ENCODE measurements around the gene VKORC1. TPM values are rescaled to one million over a fixed set of nuclear protein-coding genes. Genes with fewer than 3 reads are reported as not detected.

Gene VKORC1
- polyA plus RNA-seq, 3 donors: 59.2 to 113 (median 91.2) TPM

GRCh38 chr16:31077592-31078396 lies 16.8 kb downstream of the VKORC1 start:
- 94% methylated on average over 30 of the region's 30 CpGs for WGBS (ENCODE audit: insufficient coverage)
- Histone ChIP-seq H2AFZ (ENCODE audit: insufficient read depth, low read depth, low read length, poor library complexity, severe bottlenecking) (no peak overlapping the region), H3K4me1 (ENCODE audit: control insufficient read depth in 1 of 2, insufficient read depth in 2 of 2, low read length in 2 of 2) (peaks cover 23 to 39% of the 10 kb centered on the region in 2 donors), H3K4me2 (replicated peaks; ENCODE audit: extremely low read depth, low read length, poor library complexity, severe bottlenecking) (no peak overlapping the region), H3K9me3 (replicated peaks in 1 of 2; ENCODE audit: control insufficient read depth in 1 of 2, insufficient read depth in 1 of 2, low read length in 2 of 2) (no peaks in the 10 kb centered on the region), H4K20me1 (ENCODE audit: insufficient read depth, low read length) (peaks cover 80% of the 10 kb centered on the region), H3K36me3 (replicated peaks in 1 of 2; ENCODE audit: control insufficient read depth in 1 of 2, insufficient read depth in 2 of 2, low read length in 2 of 2) (peaks cover 57 to 66% of the 10 kb centered on the region in 2 donors), H3K4me3 (replicated peaks in 1 of 3; ENCODE audit: low read depth in 2 of 3, low read length in 3 of 3) (no peak overlapping the region), H3K9ac (ENCODE audit: insufficient read depth, low read length, poor library complexity, severe bottlenecking) (no peak overlapping the region), H3K27me3 (ENCODE audit: control insufficient read depth in 2 of 2, insufficient read depth in 2 of 2, low read length in 2 of 2) (no peaks in the 10 kb centered on the region), H3K79me2 (ENCODE audit: insufficient read depth, low read length) (peaks cover 89% of the 10 kb centered on the region), H3K27ac (ENCODE audit: low read depth in 1 of 2, low read length in 2 of 2) (peak overlapping the region in 1 of 2 donors; percentile 13)
- peaks cover 37% of the 10 kb centered on the region for H3K4me1 Mint-ChIP-seq
- no peak for DNase-seq
- intact Hi-C loops (cut with micrococcal nuclease): no loop called here
- H3K27me3 Mint-ChIP-seq (ENCODE audit: low read depth in 3 of 3): peaks cover 0 to 5% (median 1%) of the 10 kb centered on the region in 3 donors
- TF ChIP-seq, protein P1, sequence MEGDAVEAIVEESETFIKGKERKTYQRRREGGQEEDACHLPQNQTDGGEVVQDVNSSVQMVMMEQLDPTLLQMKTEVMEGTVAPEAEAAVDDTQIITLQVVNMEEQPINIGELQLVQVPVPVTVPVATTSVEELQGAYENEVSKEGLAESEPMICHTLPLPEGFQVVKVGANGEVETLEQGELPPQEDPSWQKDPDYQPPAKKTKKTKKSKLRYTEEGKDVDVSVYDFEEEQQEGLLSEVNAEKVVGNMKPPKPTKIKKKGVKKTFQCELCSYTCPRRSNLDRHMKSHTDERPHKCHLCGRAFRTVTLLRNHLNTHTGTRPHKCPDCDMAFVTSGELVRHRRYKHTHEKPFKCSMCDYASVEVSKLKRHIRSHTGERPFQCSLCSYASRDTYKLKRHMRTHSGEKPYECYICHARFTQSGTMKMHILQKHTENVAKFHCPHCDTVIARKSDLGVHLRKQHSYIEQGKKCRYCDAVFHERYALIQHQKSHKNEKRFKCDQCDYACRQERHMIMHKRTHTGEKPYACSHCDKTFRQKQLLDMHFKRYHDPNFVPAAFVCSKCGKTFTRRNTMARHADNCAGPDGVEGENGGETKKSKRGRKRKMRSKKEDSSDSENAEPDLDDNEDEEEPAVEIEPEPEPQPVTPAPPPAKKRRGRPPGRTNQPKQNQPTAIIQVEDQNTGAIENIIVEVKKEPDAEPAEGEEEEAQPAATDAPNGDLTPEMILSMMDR (IDR thresholded peaks at IDR 0.05): no peak
- H3K4me3 Mint-ChIP-seq: no peak overlapping the region
- no peaks in the 10 kb centered on the region for H3K9me3 Mint-ChIP-seq
- H3K36me3 Mint-ChIP-seq: peaks cover 52 to 67% of the 10 kb centered on the region in 2 donors
- peak overlapping the region in 4 of 7 donors; percentile 41 to 78 (median 62) for H3K27ac Mint-ChIP-seq

DNA sequence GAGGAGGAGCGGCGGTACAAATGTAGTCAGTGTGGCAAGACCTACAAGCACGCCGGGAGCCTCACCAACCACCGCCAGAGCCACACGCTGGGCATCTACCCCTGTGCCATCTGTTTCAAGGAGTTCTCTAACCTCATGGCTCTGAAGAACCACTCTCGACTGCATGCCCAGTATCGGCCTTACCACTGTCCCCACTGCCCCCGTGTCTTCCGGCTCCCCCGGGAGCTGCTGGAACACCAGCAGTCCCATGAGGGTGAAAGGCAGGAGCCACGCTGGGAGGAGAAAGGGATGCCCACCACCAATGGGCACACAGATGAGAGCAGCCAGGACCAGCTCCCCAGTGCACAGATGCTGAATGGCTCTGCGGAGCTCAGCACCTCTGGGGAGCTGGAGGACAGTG lies 17.6 kb downstream of the VKORC1 start:
- H3K4me3 Mint-ChIP-seq: no peak overlapping the region
- peaks cover 42% of the 10 kb centered on the region for H3K4me1 Mint-ChIP-seq
- H3K9me3 ChIP-seq (replicated peaks in 1 of 2; ENCODE audit: control insufficient read depth in 1 of 2, insufficient read depth in 1 of 2, low read length in 2 of 2): no peaks in the 10 kb centered on the region
- H4K20me1 ChIP-seq (ENCODE audit: insufficient read depth, low read length): peaks cover 80% of the 10 kb centered on the region
- no peak overlapping the region for H3K27ac ChIP-seq (ENCODE audit: low read depth in 1 of 2, low read length in 2 of 2)
- H3K27ac Mint-ChIP-seq: peak overlapping the region in 5 of 7 donors; percentile 23 to 69 (median 37)
- no peak for DNase-seq
- no peaks in the 10 kb centered on the region for H3K27me3 ChIP-seq (ENCODE audit: control insufficient read depth in 2 of 2, insufficient read depth in 2 of 2, low read length in 2 of 2)
- H3K36me3 ChIP-seq (replicated peaks in 1 of 2; ENCODE audit: control insufficient read depth in 1 of 2, insufficient read depth in 2 of 2, low read length in 2 of 2): peaks cover 54 to 59% of the 10 kb centered on the region in 2 donors
- no peaks in the 10 kb centered on the region for H3K9me3 Mint-ChIP-seq
- H3K27me3 Mint-ChIP-seq (ENCODE audit: low read depth in 3 of 3): peaks cover 0 to 2% (median 1%) of the 10 kb centered on the region in 3 donors
- H3K36me3 Mint-ChIP-seq: peaks cover 50 to 61% of the 10 kb centered on the region in 2 donors
- no peak overlapping the region for H3K4me2 ChIP-seq (replicated peaks; ENCODE audit: extremely low read depth, low read length, poor library complexity, severe bottlenecking)
- intact Hi-C loops (cut with micrococcal nuclease): no loop called here
- no peak overlapping the region for H3K9ac ChIP-seq (ENCODE audit: insufficient read depth, low read length, poor library complexity, severe bottlenecking)
- over 99% methylated on average over 13 of the region's 13 CpGs for WGBS (ENCODE audit: insufficient coverage)
- no peak overlapping the region for H2AFZ ChIP-seq (ENCODE audit: insufficient read depth, low read depth, low read length, poor library complexity, severe bottlenecking)
- H3K4me3 ChIP-seq (replicated peaks in 1 of 3; ENCODE audit: low read depth in 2 of 3, low read length in 3 of 3): no peak overlapping the region
- TF ChIP-seq, protein P1 (IDR thresholded peaks at IDR 0.05): no peak
- H3K79me2 ChIP-seq (ENCODE audit: insufficient read depth, low read length): peaks cover 91% of the 10 kb centered on the region
- H3K4me1 ChIP-seq (ENCODE audit: control insufficient read depth in 1 of 2, insufficient read depth in 2 of 2, low read length in 2 of 2): peaks cover 31 to 45% of the 10 kb centered on the region in 2 donors
